ENCODE data around the gene CYP27C1.
"Not testable (repeated sequence)": the region's sequence is repeated elsewhere in the genome, so short reads cannot be mapped to it uniquely, and the experiment has no call there.

Gene CYP27C1

GRCh38 chr2:127169066-127169660, 50.9 kb downstream of the CYP27C1 start:
- FAIRE-seq, result no peak

- FAIRE-seq, result no peak
These were observed 53.8 kb downstream of the CYP27C1 start for GRCh38 chr2:127166231-127166860.

- no peak for FAIRE-seq
These were observed 54.6 kb downstream of the CYP27C1 start for GRCh38 chr2:127165539-127165935.

GRCh38 chr2:127164761-127165538, 55.1 kb downstream of the CYP27C1 start:
- no peak for FAIRE-seq

GRCh38 chr2:127163921-127164320, 56.2 kb downstream of the CYP27C1 start:
- FAIRE-seq, result no peak

GRCh38 chr2:127163090-127163406, 57.1 kb downstream of the CYP27C1 start:
- FAIRE-seq, result not testable (repeated sequence)

GRCh38 chr2:127162261-127163089, 57.6 kb downstream of the CYP27C1 start:
- no peak for FAIRE-seq

- no peak for FAIRE-seq
These were observed 58.6 kb downstream of the CYP27C1 start for GRCh38 chr2:127161176-127162136.

GRCh38 chr2:127160676-127161075, 59.4 kb downstream of the CYP27C1 start:
- no peak for FAIRE-seq

- no peak for FAIRE-seq
These were observed 60.6 kb downstream of the CYP27C1 start for GRCh38 chr2:127159543-127159942.

- no peak for FAIRE-seq
These were observed 61.3 kb downstream of the CYP27C1 start for GRCh38 chr2:127158614-127159290.

- FAIRE-seq, result no peak
These were observed 62.2 kb downstream of the CYP27C1 start for GRCh38 chr2:127157651-127158485.

- no peak for FAIRE-seq
These were observed 63.0 kb downstream of the CYP27C1 start for GRCh38 chr2:127157114-127157513.

GRCh38 chr2:127155947-127156346, 64.2 kb downstream of the CYP27C1 start:
- FAIRE-seq, result no peak

GRCh38 chr2:127155028-127155581, 65.0 kb downstream of the CYP27C1 start:
- FAIRE-seq, result no peak

GRCh38 chr2:127154396-127154795, 65.7 kb downstream of the CYP27C1 start:
- no peak for FAIRE-seq

GRCh38 chr2:127153691-127154158, 66.4 kb downstream of the CYP27C1 start:
- FAIRE-seq, result no peak

- FAIRE-seq, result no peak
These were observed 69.1 kb downstream of the CYP27C1 start for GRCh38 chr2:127150996-127151395.

- FAIRE-seq, result no peak
These were observed 70.7 kb downstream of the CYP27C1 start for GRCh38 chr2:127149384-127149783.
